HCT116 (cell line): ENCODE measurements around the gene CNPY3. TPM values are rescaled to one million over a fixed set of nuclear protein-coding genes. Genes with fewer than 3 reads are reported as not detected.

ENCODE experiments used
- ATAC-seq: fragments of 200-7000 bp; cut with Tn5 transposase; 2 replicates; pipeline ENCODE4 v1.9.1; 2020; ENCODE audit warnings: mild to moderate bottlenecking, moderate library complexity
- BruUV-seq: library from RNA; stranded (reverse); fragments of 400-500 nt; replicated peaks from 2 replicates; lab custom pipeline; 2021; lab: Mats Ljungman, UMichigan
- CTCF ChIA-PET: fragments of 300-600 bp; sonication (Branson Sonifier 250); formaldehyde crosslinking; loops from one replicate; lab custom pipeline; 2021; ENCODE audit warnings: antibody characterized with exemption; lab: Charles Lee
- POLR2A ChIA-PET: fragments of 300-600, 350-600 bp; sonication (Branson Sonifier 250); formaldehyde crosslinking; loops from one replicate; lab custom pipeline; 2021; ENCODE audit warnings: antibody characterized with exemption; lab: Charles Lee
- RAD21 ChIA-PET, 2 experiments: fragments of 300-600 bp; sonication (Branson Sonifier 250); formaldehyde crosslinking; loops; one replicate each; lab custom pipeline; 2023; ENCODE audit warnings: low total read pairs in 2 of 2; ENCODE audit not compliant: uncharacterized antibody in 2 of 2, unreplicated experiment in 2 of 2, low non-redundant PET in 1 of 2; lab: Charles Lee
- DNase-seq: peaks from one replicate; pipeline ENCODE4 v3.0.0-alpha.2; 2010; ENCODE audit warnings: low read depth, low spot score
- H2AFZ ChIP-seq: fragments of 200-600 bp; shearing (Covaris generic), sonication (generic); 2 replicates; pipeline ENCODE4 v1.6.1; 2017; ENCODE audit warnings: low read depth, mixed run types, mixed read lengths, antibody characterized with exemption, low read length; ENCODE audit not compliant: poor library complexity, severe bottlenecking
- H3K27ac ChIP-seq: 2 replicates; pipeline ENCODE4 v1.5.1; 2012; ENCODE audit warnings: low read depth, low read length
- H3K27me3 ChIP-seq: fragments of 200-600 bp; sonication (generic); 2 replicates; pipeline ENCODE4 v1.6.1; 2016; ENCODE audit warnings: mixed run types, low read length, mixed read lengths; ENCODE audit not compliant: insufficient read depth
- H3K36me3 ChIP-seq, 2 experiments: fragments of 200-500 bp in 1 of 2; fragments of 200-600 bp in 1 of 2; sonication (Bioruptor generic) in 1 of 2; sonication (generic) in 1 of 2; 2 replicates each; pipeline versions ENCODE4 v1.5.1 to v1.6.1; 2014 to 2016; ENCODE audit warnings: low read length in 2 of 2, inconsistent platforms in 1 of 2, mixed read lengths in 1 of 2, mixed run types in 1 of 2; ENCODE audit not compliant: insufficient read depth in 2 of 2, control insufficient read depth in 1 of 2
- H3K4me1 ChIP-seq, 2 experiments: fragments of 200-600 bp in 1 of 2; sonication (generic) in 1 of 2; 2 replicates each; pipeline versions ENCODE4 v1.5.1 to v1.6.1; 2012 to 2017; ENCODE audit warnings: low read length in 2 of 2, inconsistent platforms in 1 of 2, mild to moderate bottlenecking in 1 of 2, mixed read lengths in 1 of 2, mixed run types in 1 of 2, moderate library complexity in 1 of 2; ENCODE audit not compliant: insufficient read depth in 2 of 2, control insufficient read depth in 1 of 2
- H3K4me2 ChIP-seq: fragments of 200-600 bp; sonication (generic); 2 replicates; pipeline ENCODE4 v1.6.1; 2017; ENCODE audit warnings: mixed run types, low read length, mixed read lengths
- H3K4me3 ChIP-seq, 2 experiments: fragments of 200-600 bp in 1 of 2; sonication (generic) in 1 of 2; replicated peaks in 1 of 2; 2 replicates each; pipeline ENCODE4 v1.5.1; 2011 to 2016; ENCODE audit warnings: low read length in 2 of 2, control low read depth in 1 of 2, low read depth in 1 of 2, mild to moderate bottlenecking in 1 of 2, mixed read lengths in 1 of 2, mixed run types in 1 of 2
- H3K79me2 ChIP-seq: fragments of 200-600 bp; sonication (generic); 2 replicates; pipeline ENCODE4 v1.6.1; 2017; ENCODE audit warnings: mild to moderate bottlenecking, mixed run types, low read length, moderate library complexity, mixed read lengths; ENCODE audit not compliant: insufficient read depth
- H3K9ac ChIP-seq: fragments of 200-600 bp; sonication (generic); 2 replicates; pipeline ENCODE4 v1.6.1; 2016; ENCODE audit warnings: low read length, mixed read lengths
- H3K9me2 ChIP-seq: fragments of 200-600 bp; sonication (generic), shearing (Covaris generic); 2 replicates; pipeline ENCODE4 v1.6.1; 2017; ENCODE audit warnings: mixed run types, mild to moderate bottlenecking, moderate library complexity; ENCODE audit not compliant: insufficient read depth
- H3K9me3 ChIP-seq, 2 experiments: fragments of 200-500 bp in 1 of 2; fragments of 200-600 bp in 1 of 2; sonication (Bioruptor generic) in 1 of 2; sonication (generic) in 1 of 2; 2 replicates each; pipeline ENCODE4 v1.6.1; 2014 to 2017; ENCODE audit warnings: low read length in 2 of 2, mixed read lengths in 2 of 2, inconsistent platforms in 1 of 2, low read depth in 1 of 2, mild to moderate bottlenecking in 1 of 2, mixed run types in 1 of 2, moderate library complexity in 1 of 2; ENCODE audit not compliant: control insufficient read depth in 1 of 2, insufficient read depth in 1 of 2
- H4K20me1 ChIP-seq: fragments of 200-600 bp; sonication (generic), shearing (Covaris generic); 2 replicates; pipeline ENCODE4 v1.6.1; 2017; ENCODE audit warnings: mixed run types, mild to moderate bottlenecking, moderate library complexity; ENCODE audit not compliant: insufficient read depth
- CTCF ChIP-seq, 3 experiments: fragments of 200-600 bp in 1 of 3; sonication (generic) in 1 of 3; IDR thresholded peaks in 2 of 3; conservative IDR thresholded peaks in 1 of 3; 2 replicates each; pipeline ENCODE4 v1.5.1; 2012 to 2017; ENCODE audit warnings: low read depth in 2 of 3, low read length in 2 of 3, antibody characterized with exemption in 1 of 3, borderline replicate concordance in 1 of 3, control low read depth in 1 of 3, mild to moderate bottlenecking in 1 of 3, mixed read lengths in 1 of 3, mixed run types in 1 of 3, moderate library complexity in 1 of 3; ENCODE audit not compliant: insufficient read depth in 1 of 3
- EGR1 ChIP-seq: IDR thresholded peaks from 2 replicates; pipeline ENCODE4 v1.6.1; 2012; ENCODE audit warnings: low read depth
- ELF1 ChIP-seq: IDR thresholded peaks from 2 replicates; pipeline ENCODE4 v1.6.1; 2012; ENCODE audit warnings: low read depth, borderline replicate concordance
- EZH2 ChIP-seq: fragments of 200-600 bp; sonication (generic); IDR thresholded peaks from 2 replicates; pipeline ENCODE4 v1.6.1; 2017; ENCODE audit warnings: antibody characterized with exemption, mixed run types
- EZH2phosphoT487 ChIP-seq: fragments of 200-600 bp; IDR thresholded peaks from 2 replicates; pipeline ENCODE4 v1.6.1; 2018; ENCODE audit warnings: antibody characterized with exemption, borderline replicate concordance
- FOSL1 ChIP-seq: IDR thresholded peaks from 2 replicates; pipeline ENCODE4 v1.6.1; 2012; ENCODE audit warnings: low read depth
- JUND ChIP-seq: IDR thresholded peaks from 2 replicates; pipeline ENCODE4 v1.6.1; 2012
- MAX ChIP-seq: IDR thresholded peaks from 2 replicates; pipeline ENCODE4 v1.6.1; 2012
- POLR2AphosphoS5 ChIP-seq: IDR thresholded peaks from 2 replicates; pipeline ENCODE4 v1.6.1; 2011; ENCODE audit warnings: mild to moderate bottlenecking, low read depth, low read length, moderate library complexity
- SIN3A ChIP-seq: IDR thresholded peaks from 2 replicates; pipeline ENCODE4 v1.6.1; 2012; ENCODE audit warnings: low read depth
- SP1 ChIP-seq: IDR thresholded peaks from 2 replicates; pipeline ENCODE4 v1.6.1; 2012; ENCODE audit warnings: low read depth
- SRF ChIP-seq: IDR thresholded peaks from 2 replicates; pipeline ENCODE4 v1.6.1; 2012; ENCODE audit warnings: low read depth
- TCF7L2 ChIP-seq: IDR thresholded peaks from 2 replicates; pipeline ENCODE4 v1.7.0; 2011; ENCODE audit warnings: borderline replicate concordance, inconsistent platforms; ENCODE audit not compliant: insufficient read depth, insufficient read length; ENCODE audit errors: extremely low read depth
- YY1 ChIP-seq: IDR thresholded peaks from 2 replicates; pipeline ENCODE4 v1.6.1; 2011; ENCODE audit warnings: low read length, low read depth, moderate library complexity, mild to moderate bottlenecking; ENCODE audit not compliant: insufficient replicate concordance; ENCODE audit errors: extremely low read depth
- ZBTB33 ChIP-seq: IDR thresholded peaks from 2 replicates; pipeline ENCODE4 v1.6.1; 2011; ENCODE audit warnings: mild to moderate bottlenecking, low read length, moderate library complexity; ENCODE audit not compliant: insufficient replicate concordance; ENCODE audit errors: extremely low read depth
- intact Hi-C: fragments of 100-400 bp; cut with micrococcal nuclease; formaldehyde crosslinking; loops from 2 replicates; pipeline ENCODE4 v1.10.0; 2022
- total RNA-seq: library from RNA; stranded (reverse); gene quantifications from one replicate; pipeline ENCODE4 v1.2.1, GENCODE V29; 2021; ENCODE audit not compliant: unreplicated experiment

CNPY3 gene
- total RNA-seq, 1 experiment from 2014 or later, result 49.1 TPM

GRCh38 chr6:42933205-42933604 lies 3.9 kb downstream of the CNPY3 start:
- intact Hi-C loops, result no loop called here
- Histone ChIP-seq H3K36me3 (peaks cover 25% of the 10 kb centered on the region in 2 experiments; a peak in 3 of 4 replicates), H3K79me2 (peaks cover 48% of the 10 kb centered on the region), H4K20me1 (no peaks in the 10 kb centered on the region), H3K4me3 (no peak overlapping the region), H3K27ac (no peak overlapping the region), H3K9me2 (no peaks in the 10 kb centered on the region), H3K9me3 (no peaks in the 10 kb centered on the region), H3K4me2 (no peak overlapping the region), H3K9ac (no peak overlapping the region)
- CTCF ChIA-PET, result no interaction called here
- DNase-seq (no peak), ATAC-seq (no peak)
- RAD21 ChIA-PET, result no interaction called here
- POLR2A ChIA-PET, result no interaction called here
- no TSS peak for BruUV-seq
- TF ChIP-seq EZH2phosphoT487, result no peak
- no peak for TF ChIP-seq TCF7L2
- no peak for TF ChIP-seq SIN3A
- TF ChIP-seq JUND, result no peak
- TF ChIP-seq YY1, result no peak
- TF ChIP-seq ELF1, result no peak
- TF ChIP-seq SP1, result no peak
- TF ChIP-seq SRF, result no peak
- no peak for TF ChIP-seq ZBTB33
- no peak for TF ChIP-seq EGR1
- no peak for TF ChIP-seq CTCF (IDR thresholded peaks at IDR 0.05 in 2 of 3, conservative IDR thresholded peaks at IDR 0.05 in 1 of 3; ENCODE audit: borderline replicate concordance in 1 of 3, insufficient read depth in 1 of 3, low read depth in 2 of 3, low read length in 2 of 3)
- no peak for TF ChIP-seq MAX
- TF ChIP-seq POLR2AphosphoS5, result no peak
- TF ChIP-seq FOSL1, result no peak
- TF ChIP-seq EZH2, result no peak
- TF ChIP-seq, all 23 proteins: peak for 0
- Histone ChIP-seq H3K27me3 (no peaks in the 10 kb centered on the region), H3K4me1 (peaks cover 5 to 16% of the 10 kb centered on the region in 2 experiments; a peak in 3 of 4 replicates), H2AFZ (no peak overlapping the region)
